WTC11 (cell line): Measurements from ENCODE around the gene NTMT1. TPM values are rescaled to one million over a fixed set of nuclear protein-coding genes. Genes with fewer than 3 reads are reported as not detected.

Experiments
- ATAC-seq: fragments of 200-7000 bp; cut with Tn5 transposase; 2 replicates; pipeline ENCODE4 v1.10.0; 2021; ENCODE audit warnings: mild to moderate bottlenecking, moderate library complexity
- CTCF ChIA-PET: fragments of 300-600 bp; sonication (Branson Sonifier 250); formaldehyde crosslinking; loops from one replicate; lab custom pipeline; 2021; ENCODE audit warnings: antibody characterized with exemption; lab: Charles Lee
- POLR2A ChIA-PET: fragments of 350-600 bp; sonication (Branson Sonifier 250); formaldehyde crosslinking; loops from one replicate; lab custom pipeline; 2021; ENCODE audit warnings: antibody characterized with exemption; lab: Charles Lee
- DNase-seq: peaks from one replicate; pipeline ENCODE4 v3.0.0; 2021; ENCODE audit warnings: low spot score
- H3K27ac Mint-ChIP-seq: 2 replicates; pipeline ENCODE4 v1.8.0; 2021; ENCODE audit warnings: mixed read lengths
- H3K27me3 Mint-ChIP-seq: 2 replicates; pipeline ENCODE4 v1.8.0; 2021; ENCODE audit warnings: low read depth, mild to moderate bottlenecking, moderate library complexity, mixed read lengths
- H3K36me3 Mint-ChIP-seq: 2 replicates; pipeline ENCODE4 v1.8.0; 2021; ENCODE audit warnings: mixed read lengths
- H3K4me1 Mint-ChIP-seq: 2 replicates; pipeline ENCODE4 v1.8.0; 2022; ENCODE audit warnings: mixed read lengths
- H3K4me3 Mint-ChIP-seq: 2 replicates; pipeline ENCODE4 v1.8.0; 2021; ENCODE audit warnings: mild to moderate bottlenecking, moderate library complexity, mixed read lengths
- H3K9me3 Mint-ChIP-seq: 2 replicates; pipeline ENCODE4 v1.8.0; 2021; ENCODE audit warnings: mixed read lengths
- ATF1 ChIP-seq: sonication (generic); formaldehyde crosslinking; IDR thresholded peaks from 2 replicates; pipeline ENCODE4 v1.8.1; 2023; ENCODE audit warnings: mild to moderate bottlenecking, moderate library complexity, missing genetic modification reagents
- CREM ChIP-seq: sonication (generic); formaldehyde crosslinking; IDR thresholded peaks from 2 replicates; pipeline ENCODE4 v1.8.1; 2022; ENCODE audit warnings: mild to moderate bottlenecking, missing genetic modification reagents, moderate library complexity
- EMX1 ChIP-seq: fragments of 250-450 bp; sonication (Bioruptor Pico); IDR thresholded peaks from 2 replicates; pipeline ENCODE4 v1.8.0; 2021; ENCODE audit warnings: mild to moderate bottlenecking
- ETV6 ChIP-seq: sonication (generic); formaldehyde crosslinking; IDR thresholded peaks from 2 replicates; pipeline ENCODE4 v1.8.1; 2022; ENCODE audit warnings: mild to moderate bottlenecking, missing genetic modification reagents
- FOXK1 ChIP-seq: sonication (generic); formaldehyde crosslinking; IDR thresholded peaks from 2 replicates; pipeline ENCODE4 v1.8.0; 2022; ENCODE audit warnings: mild to moderate bottlenecking, moderate library complexity, missing genetic modification reagents
- GRHL2 ChIP-seq: fragments of 250-450 bp; sonication (Bioruptor Pico); IDR thresholded peaks from 2 replicates; pipeline ENCODE4 v1.8.0; 2022; ENCODE audit warnings: mild to moderate bottlenecking, moderate library complexity; ENCODE audit not compliant: insufficient replicate concordance, severe bottlenecking
- JAZF1 ChIP-seq: fragments of 250-450 bp; sonication (Bioruptor Pico); IDR thresholded peaks from 2 replicates; pipeline ENCODE4 v1.9.0; 2021; ENCODE audit warnings: moderate library complexity, mild to moderate bottlenecking, inconsistent platforms
- KAT7 ChIP-seq: sonication (generic); formaldehyde crosslinking; IDR thresholded peaks from 2 replicates; pipeline ENCODE4 v1.8.1; 2023; ENCODE audit warnings: missing genetic modification reagents, mild to moderate bottlenecking, borderline replicate concordance
- NFATC4 ChIP-seq: fragments of 250-450 bp; sonication (Bioruptor Pico); IDR thresholded peaks from 2 replicates; pipeline ENCODE4 v1.9.0; 2021; ENCODE audit warnings: mild to moderate bottlenecking
- NR1H2 ChIP-seq: sonication (generic); formaldehyde crosslinking; IDR thresholded peaks from 2 replicates; pipeline ENCODE4 v1.9.0; 2021; ENCODE audit warnings: mild to moderate bottlenecking, moderate library complexity, missing genetic modification reagents
- NR2C2 ChIP-seq: sonication (generic); formaldehyde crosslinking; IDR thresholded peaks from 2 replicates; pipeline ENCODE4 v1.8.0; 2022; ENCODE audit warnings: mild to moderate bottlenecking, missing genetic modification reagents
- RELA ChIP-seq: sonication (generic); formaldehyde crosslinking; IDR thresholded peaks from 2 replicates; pipeline ENCODE4 v1.8.1; 2022; ENCODE audit warnings: missing genetic modification reagents, mild to moderate bottlenecking, borderline replicate concordance
- SMAD3 ChIP-seq: sonication (generic); formaldehyde crosslinking; IDR thresholded peaks from 2 replicates; pipeline ENCODE4 v1.8.0; 2022; ENCODE audit warnings: missing genetic modification reagents, mild to moderate bottlenecking, borderline replicate concordance
- TP53 ChIP-seq: sonication (generic); formaldehyde crosslinking; IDR thresholded peaks from 2 replicates; pipeline ENCODE4 v1.8.1; 2023; ENCODE audit warnings: mild to moderate bottlenecking, missing genetic modification reagents
- ZBTB21 ChIP-seq: sonication (generic); formaldehyde crosslinking; IDR thresholded peaks from 2 replicates; pipeline ENCODE4 v1.8.1; 2023; ENCODE audit warnings: mild to moderate bottlenecking, missing genetic modification reagents, borderline replicate concordance
- ZNF121 ChIP-seq: sonication (generic); formaldehyde crosslinking; IDR thresholded peaks from 2 replicates; pipeline ENCODE4 v1.8.0; 2023; ENCODE audit warnings: missing genetic modification reagents
- ZNF423 ChIP-seq: fragments of 250-450 bp; sonication (Bioruptor Pico); IDR thresholded peaks from 2 replicates; pipeline ENCODE4 v2.1.2; 2022; ENCODE audit warnings: mild to moderate bottlenecking, moderate library complexity
- total RNA-seq: library from RNA; stranded (reverse); gene quantifications from 3 replicates; pipeline ENCODE4 v1.2.3, GENCODE V29; 2021
- TF ChIP-seq, protein P1 (sequence below): sonication (generic); formaldehyde crosslinking; conservative IDR thresholded peaks from 2 replicates; pipeline ENCODE4 v1.8.1; 2022; ENCODE audit warnings: mild to moderate bottlenecking, missing genetic modification reagents
- TF ChIP-seq, protein P2 (sequence below): sonication (generic); formaldehyde crosslinking; IDR thresholded peaks from 2 replicates; pipeline ENCODE4 v1.8.1; 2022; ENCODE audit warnings: mild to moderate bottlenecking, missing genetic modification reagents, moderate library complexity, borderline replicate concordance
- TF ChIP-seq, protein P3 (sequence below): fragments of 250-450 bp; sonication (Bioruptor Pico); IDR thresholded peaks from 2 replicates; pipeline ENCODE4 v1.9.0; 2021; ENCODE audit warnings: moderate library complexity, mild to moderate bottlenecking, inconsistent platforms, borderline replicate concordance
- TF ChIP-seq, protein P4 (sequence below): sonication (generic); formaldehyde crosslinking; IDR thresholded peaks from 2 replicates; pipeline ENCODE4 v1.8.0; 2023; ENCODE audit warnings: missing genetic modification reagents
- TF ChIP-seq, protein P5 (sequence below): fragments of 250-450 bp; sonication (Bioruptor Pico); conservative IDR thresholded peaks from 2 replicates; pipeline ENCODE4 v1.9.0; 2021; ENCODE audit warnings: mild to moderate bottlenecking
- TF ChIP-seq, protein P6 (sequence below): sonication (generic); formaldehyde crosslinking; IDR thresholded peaks from 2 replicates; pipeline ENCODE4 v1.8.0; 2023; ENCODE audit warnings: mild to moderate bottlenecking, missing genetic modification reagents
- TF ChIP-seq, protein P7 (sequence below): sonication (generic); formaldehyde crosslinking; IDR thresholded peaks from 2 replicates; pipeline ENCODE4 v1.8.0; 2022; ENCODE audit warnings: mild to moderate bottlenecking, missing genetic modification reagents
- TF ChIP-seq, protein P8 (sequence below): fragments of 200-600 bp; IDR thresholded peaks from 2 replicates; pipeline ENCODE4 v1.8.0; 2022; ENCODE audit warnings: antibody characterized with exemption

NTMT1 gene
- total RNA-seq, 1 experiment from 2014 or later = 71.1 TPM

DNA sequence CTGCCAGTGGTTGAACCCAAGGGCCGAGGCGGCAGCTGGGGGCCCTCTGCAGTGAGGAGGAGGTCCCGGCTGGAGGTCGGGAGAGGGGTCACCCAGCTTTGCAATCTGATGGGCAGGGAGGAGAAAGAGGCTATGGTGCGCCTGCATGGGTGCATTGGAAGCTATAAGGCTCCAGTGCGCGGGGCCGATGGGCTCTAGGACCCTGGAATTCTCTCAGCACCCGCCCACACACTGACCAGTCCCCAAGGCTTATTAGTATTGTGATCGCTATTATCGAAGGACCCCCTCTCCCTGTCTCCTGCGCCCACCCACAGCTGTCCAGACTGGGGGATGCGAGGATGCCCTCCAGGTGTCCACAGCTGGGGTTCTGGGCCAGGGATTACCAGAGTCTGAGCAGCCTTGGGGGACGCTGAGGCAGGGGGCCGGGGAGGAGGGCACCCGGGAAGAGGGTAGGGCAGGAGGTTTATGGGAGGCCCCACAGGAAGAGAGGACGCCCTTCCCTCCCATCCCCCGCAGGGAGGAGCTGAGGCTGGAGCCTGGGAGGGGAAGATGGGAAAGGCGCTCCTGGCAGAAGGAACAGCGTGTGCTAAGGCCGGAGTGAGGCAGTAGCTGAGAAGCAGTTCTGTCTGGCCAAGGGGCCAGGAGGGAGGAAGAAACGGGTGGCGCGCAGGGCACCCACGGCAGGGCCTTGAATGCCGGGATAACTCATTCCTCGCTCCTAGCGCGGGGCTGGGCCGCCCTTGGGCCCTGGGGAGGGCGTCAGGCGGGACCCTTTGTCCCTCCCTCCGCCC, 29.2 kb upstream of the NTMT1 start:
- peak; percentile 69 for ATAC-seq
- CTCF ChIA-PET = interaction anchor here (0.6 to 3.8 kb wide), 23 partner anchors 10 to 465 kb away, joined by 3 to 34 read pairs (median 5); partner anchors contain the start of genes IER5L and NTMT1
- peaks cover 47% of the 10 kb centered on the region for H3K4me1 Mint-ChIP-seq
- peaks cover 56% of the 10 kb centered on the region for H3K27me3 Mint-ChIP-seq
- peak; percentile 66 for DNase-seq
- POLR2A ChIA-PET = interaction anchor here (0.6 to 2.5 kb wide), 11 partner anchors 10 to 418 kb away, joined by 3 to 12 read pairs (median 6); partner anchors contain the start of gene IER5L
- H3K36me3 Mint-ChIP-seq = no peaks in the 10 kb centered on the region
- peak overlapping the region; percentile 75 for H3K4me3 Mint-ChIP-seq
- H3K9me3 Mint-ChIP-seq = no peaks in the 10 kb centered on the region
- no peak overlapping the region for H3K27ac Mint-ChIP-seq
- no peak; the same call in 1 of the 2 replicates for TF ChIP-seq KAT7 (CRISPR knock-in tag)
- TF ChIP-seq, protein P1, sequence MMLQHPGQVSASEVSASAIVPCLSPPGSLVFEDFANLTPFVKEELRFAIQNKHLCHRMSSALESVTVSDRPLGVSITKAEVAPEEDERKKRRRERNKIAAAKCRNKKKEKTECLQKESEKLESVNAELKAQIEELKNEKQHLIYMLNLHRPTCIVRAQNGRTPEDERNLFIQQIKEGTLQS = no peak
- TF ChIP-seq, protein P2, sequence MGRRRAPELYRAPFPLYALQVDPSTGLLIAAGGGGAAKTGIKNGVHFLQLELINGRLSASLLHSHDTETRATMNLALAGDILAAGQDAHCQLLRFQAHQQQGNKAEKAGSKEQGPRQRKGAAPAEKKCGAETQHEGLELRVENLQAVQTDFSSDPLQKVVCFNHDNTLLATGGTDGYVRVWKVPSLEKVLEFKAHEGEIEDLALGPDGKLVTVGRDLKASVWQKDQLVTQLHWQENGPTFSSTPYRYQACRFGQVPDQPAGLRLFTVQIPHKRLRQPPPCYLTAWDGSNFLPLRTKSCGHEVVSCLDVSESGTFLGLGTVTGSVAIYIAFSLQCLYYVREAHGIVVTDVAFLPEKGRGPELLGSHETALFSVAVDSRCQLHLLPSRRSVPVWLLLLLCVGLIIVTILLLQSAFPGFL (CRISPR knock-in tag) = no peak
- TF ChIP-seq NFATC4 (CRISPR knock-in tag) = no peak
- TF ChIP-seq, protein P3, sequence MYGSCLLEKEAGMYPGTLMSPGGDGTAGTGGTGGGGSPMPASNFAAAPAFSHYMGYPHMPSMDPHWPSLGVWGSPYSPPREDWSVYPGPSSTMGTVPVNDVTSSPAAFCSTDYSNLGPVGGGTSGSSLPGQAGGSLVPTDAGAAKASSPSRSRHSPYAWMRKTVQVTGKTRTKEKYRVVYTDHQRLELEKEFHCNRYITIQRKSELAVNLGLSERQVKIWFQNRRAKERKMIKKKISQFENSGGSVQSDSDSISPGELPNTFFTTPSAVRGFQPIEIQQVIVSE (CRISPR knock-in tag) = no peak
- TF ChIP-seq, protein P4, sequence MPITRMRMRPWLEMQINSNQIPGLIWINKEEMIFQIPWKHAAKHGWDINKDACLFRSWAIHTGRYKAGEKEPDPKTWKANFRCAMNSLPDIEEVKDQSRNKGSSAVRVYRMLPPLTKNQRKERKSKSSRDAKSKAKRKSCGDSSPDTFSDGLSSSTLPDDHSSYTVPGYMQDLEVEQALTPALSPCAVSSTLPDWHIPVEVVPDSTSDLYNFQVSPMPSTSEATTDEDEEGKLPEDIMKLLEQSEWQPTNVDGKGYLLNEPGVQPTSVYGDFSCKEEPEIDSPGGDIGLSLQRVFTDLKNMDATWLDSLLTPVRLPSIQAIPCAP (CRISPR knock-in tag) = no peak
- no peak for TF ChIP-seq ATF1 (CRISPR knock-in tag)
- peak; percentile 86 for TF ChIP-seq ZNF423 (CRISPR knock-in tag)
- TF ChIP-seq ZBTB21 (CRISPR knock-in tag) = no peak
- no peak for TF ChIP-seq NR1H2 (CRISPR knock-in tag)
- TF ChIP-seq, protein P5, sequence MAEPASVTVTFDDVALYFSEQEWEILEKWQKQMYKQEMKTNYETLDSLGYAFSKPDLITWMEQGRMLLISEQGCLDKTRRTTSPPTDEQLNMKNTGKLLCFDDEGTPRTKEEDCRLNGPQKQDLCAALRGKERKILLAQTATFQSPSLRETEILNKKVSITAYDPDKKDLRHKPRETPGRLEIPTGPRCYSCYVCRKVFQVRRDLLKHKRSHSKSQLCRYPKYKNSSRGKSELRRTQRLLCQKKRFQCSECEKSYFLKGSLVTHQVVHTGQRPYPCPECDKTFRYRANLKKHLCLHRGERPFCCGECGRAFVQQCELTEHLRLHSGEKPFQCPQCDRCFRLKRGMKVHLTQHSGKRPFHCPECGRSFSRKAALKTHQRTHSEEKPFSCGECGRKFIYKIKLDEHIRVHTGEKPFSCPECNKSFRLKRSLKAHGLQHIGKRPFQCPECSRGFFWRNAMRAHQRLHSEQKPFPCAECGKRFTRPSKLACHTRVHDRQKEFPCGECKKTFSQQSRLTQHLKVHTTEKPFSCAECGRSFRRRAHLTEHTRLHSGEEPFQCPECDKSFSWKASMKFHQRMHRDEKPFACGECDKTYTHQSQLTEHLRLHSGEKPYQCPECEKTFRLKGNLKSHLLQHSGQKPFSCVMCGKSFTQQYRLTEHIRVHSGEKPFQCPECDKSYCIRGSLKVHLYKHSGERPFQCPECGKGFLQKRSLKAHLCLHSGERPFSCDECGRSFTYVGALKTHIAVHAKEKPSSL (CRISPR knock-in tag) = no peak
- TF ChIP-seq, protein P6, sequence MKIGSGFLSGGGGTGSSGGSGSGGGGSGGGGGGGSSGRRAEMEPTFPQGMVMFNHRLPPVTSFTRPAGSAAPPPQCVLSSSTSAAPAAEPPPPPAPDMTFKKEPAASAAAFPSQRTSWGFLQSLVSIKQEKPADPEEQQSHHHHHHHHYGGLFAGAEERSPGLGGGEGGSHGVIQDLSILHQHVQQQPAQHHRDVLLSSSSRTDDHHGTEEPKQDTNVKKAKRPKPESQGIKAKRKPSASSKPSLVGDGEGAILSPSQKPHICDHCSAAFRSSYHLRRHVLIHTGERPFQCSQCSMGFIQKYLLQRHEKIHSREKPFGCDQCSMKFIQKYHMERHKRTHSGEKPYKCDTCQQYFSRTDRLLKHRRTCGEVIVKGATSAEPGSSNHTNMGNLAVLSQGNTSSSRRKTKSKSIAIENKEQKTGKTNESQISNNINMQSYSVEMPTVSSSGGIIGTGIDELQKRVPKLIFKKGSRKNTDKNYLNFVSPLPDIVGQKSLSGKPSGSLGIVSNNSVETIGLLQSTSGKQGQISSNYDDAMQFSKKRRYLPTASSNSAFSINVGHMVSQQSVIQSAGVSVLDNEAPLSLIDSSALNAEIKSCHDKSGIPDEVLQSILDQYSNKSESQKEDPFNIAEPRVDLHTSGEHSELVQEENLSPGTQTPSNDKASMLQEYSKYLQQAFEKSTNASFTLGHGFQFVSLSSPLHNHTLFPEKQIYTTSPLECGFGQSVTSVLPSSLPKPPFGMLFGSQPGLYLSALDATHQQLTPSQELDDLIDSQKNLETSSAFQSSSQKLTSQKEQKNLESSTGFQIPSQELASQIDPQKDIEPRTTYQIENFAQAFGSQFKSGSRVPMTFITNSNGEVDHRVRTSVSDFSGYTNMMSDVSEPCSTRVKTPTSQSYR (CRISPR knock-in tag) = peak; percentile 37; the same call in 1 of the 2 replicates
- no peak for TF ChIP-seq RELA (CRISPR knock-in tag)
- TF ChIP-seq ZNF121 (CRISPR knock-in tag) = peak; percentile 16; the same call in 1 of the 2 replicates
- TF ChIP-seq, protein P7, sequence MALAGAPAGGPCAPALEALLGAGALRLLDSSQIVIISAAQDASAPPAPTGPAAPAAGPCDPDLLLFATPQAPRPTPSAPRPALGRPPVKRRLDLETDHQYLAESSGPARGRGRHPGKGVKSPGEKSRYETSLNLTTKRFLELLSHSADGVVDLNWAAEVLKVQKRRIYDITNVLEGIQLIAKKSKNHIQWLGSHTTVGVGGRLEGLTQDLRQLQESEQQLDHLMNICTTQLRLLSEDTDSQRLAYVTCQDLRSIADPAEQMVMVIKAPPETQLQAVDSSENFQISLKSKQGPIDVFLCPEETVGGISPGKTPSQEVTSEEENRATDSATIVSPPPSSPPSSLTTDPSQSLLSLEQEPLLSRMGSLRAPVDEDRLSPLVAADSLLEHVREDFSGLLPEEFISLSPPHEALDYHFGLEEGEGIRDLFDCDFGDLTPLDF (CRISPR knock-in tag) = no peak
- no peak for TF ChIP-seq SMAD3 (CRISPR knock-in tag)
- TF ChIP-seq EMX1 (CRISPR knock-in tag) = no peak
- TF ChIP-seq FOXK1 (CRISPR knock-in tag) = no peak
- no peak for TF ChIP-seq NR2C2
- no peak for TF ChIP-seq TP53 (CRISPR knock-in tag)
- TF ChIP-seq CREM (CRISPR knock-in tag) = no peak
- no peak for TF ChIP-seq ETV6 (CRISPR knock-in tag)
- no peak for TF ChIP-seq GRHL2
- TF ChIP-seq, protein P8, sequence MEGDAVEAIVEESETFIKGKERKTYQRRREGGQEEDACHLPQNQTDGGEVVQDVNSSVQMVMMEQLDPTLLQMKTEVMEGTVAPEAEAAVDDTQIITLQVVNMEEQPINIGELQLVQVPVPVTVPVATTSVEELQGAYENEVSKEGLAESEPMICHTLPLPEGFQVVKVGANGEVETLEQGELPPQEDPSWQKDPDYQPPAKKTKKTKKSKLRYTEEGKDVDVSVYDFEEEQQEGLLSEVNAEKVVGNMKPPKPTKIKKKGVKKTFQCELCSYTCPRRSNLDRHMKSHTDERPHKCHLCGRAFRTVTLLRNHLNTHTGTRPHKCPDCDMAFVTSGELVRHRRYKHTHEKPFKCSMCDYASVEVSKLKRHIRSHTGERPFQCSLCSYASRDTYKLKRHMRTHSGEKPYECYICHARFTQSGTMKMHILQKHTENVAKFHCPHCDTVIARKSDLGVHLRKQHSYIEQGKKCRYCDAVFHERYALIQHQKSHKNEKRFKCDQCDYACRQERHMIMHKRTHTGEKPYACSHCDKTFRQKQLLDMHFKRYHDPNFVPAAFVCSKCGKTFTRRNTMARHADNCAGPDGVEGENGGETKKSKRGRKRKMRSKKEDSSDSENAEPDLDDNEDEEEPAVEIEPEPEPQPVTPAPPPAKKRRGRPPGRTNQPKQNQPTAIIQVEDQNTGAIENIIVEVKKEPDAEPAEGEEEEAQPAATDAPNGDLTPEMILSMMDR = no peak
- TF ChIP-seq JAZF1 (CRISPR knock-in tag) = no peak
